HUES6 (cell line): ENCODE data around the gene RBBP8NL.

Experiments
- H3K27ac ChIP-seq: 2 replicates; pipeline ENCODE4 v1.7.0; 2013; ENCODE audit warnings: low read depth, mild to moderate bottlenecking, low read length, inconsistent platforms
- H3K27me3 ChIP-seq: 2 replicates; pipeline ENCODE4 v1.6.1; 2013; ENCODE audit warnings: low read length; ENCODE audit not compliant: control insufficient read depth, insufficient read depth
- H3K36me3 ChIP-seq: 2 replicates; pipeline ENCODE4 v1.6.1; 2013; ENCODE audit warnings: low read length; ENCODE audit not compliant: control insufficient read depth, insufficient read depth
- H3K4me1 ChIP-seq: 2 replicates; pipeline ENCODE4 v1.6.1; 2013; ENCODE audit warnings: low read length; ENCODE audit not compliant: control insufficient read depth, insufficient read depth
- H3K4me3 ChIP-seq: 2 replicates; pipeline ENCODE4 v1.5.1; 2013; ENCODE audit warnings: low read depth, low read length
- H3K9ac ChIP-seq: one replicate; pipeline ENCODE4 v1.6.1; 2013; ENCODE audit warnings: mild to moderate bottlenecking, low read length
- H3K9me3 ChIP-seq: 2 replicates; pipeline ENCODE4 v1.6.1; 2013; ENCODE audit warnings: low read depth, low read length; ENCODE audit not compliant: control insufficient read depth, insufficient read depth

RBBP8NL gene

DNA sequence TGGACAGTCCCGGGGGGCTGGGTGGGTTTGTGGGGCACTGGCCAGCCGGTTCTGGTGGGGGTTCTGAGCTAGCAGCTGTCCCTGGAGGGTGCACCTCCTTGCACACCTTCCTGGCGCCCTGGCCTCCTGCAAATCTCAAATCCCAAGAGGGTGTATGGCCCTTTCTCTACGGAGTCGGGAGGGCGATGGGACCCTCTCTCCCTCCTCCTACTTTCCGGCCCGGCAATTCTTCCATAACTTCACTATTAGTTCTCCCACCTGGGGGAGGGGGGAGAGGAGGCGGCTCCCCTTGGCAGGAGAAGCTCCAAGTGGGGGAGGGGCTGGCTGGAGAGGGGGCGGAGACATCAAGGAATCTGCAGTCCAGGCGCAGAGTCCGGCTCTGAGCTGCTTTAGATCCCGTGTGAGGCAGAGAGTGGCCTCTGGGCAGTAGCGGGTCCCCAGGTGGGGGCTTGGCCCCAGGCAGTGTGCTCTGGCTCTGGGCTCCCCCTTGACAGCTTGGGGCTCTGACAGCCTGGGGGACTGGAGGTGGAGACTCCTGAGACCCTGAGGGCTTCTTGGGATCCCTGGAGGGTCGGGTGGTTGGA lies 58.9 kb downstream of the RBBP8NL start:
- Histone ChIP-seq H3K4me1 (peaks cover 50% of the 10 kb centered on the region), H3K9me3 (no peaks in the 10 kb centered on the region), H3K9ac (peak overlapping the region; percentile 63), H3K4me3 (peak overlapping the region; percentile 58), H3K36me3 (0 out of 2 replicates have a peak, but pooled peaks cover 8% of the 10 kb centered on the region), H3K27ac (no peak overlapping the region; the same call in 1 of the 2 replicates), H3K27me3 (no peaks in the 10 kb centered on the region)

DNA sequence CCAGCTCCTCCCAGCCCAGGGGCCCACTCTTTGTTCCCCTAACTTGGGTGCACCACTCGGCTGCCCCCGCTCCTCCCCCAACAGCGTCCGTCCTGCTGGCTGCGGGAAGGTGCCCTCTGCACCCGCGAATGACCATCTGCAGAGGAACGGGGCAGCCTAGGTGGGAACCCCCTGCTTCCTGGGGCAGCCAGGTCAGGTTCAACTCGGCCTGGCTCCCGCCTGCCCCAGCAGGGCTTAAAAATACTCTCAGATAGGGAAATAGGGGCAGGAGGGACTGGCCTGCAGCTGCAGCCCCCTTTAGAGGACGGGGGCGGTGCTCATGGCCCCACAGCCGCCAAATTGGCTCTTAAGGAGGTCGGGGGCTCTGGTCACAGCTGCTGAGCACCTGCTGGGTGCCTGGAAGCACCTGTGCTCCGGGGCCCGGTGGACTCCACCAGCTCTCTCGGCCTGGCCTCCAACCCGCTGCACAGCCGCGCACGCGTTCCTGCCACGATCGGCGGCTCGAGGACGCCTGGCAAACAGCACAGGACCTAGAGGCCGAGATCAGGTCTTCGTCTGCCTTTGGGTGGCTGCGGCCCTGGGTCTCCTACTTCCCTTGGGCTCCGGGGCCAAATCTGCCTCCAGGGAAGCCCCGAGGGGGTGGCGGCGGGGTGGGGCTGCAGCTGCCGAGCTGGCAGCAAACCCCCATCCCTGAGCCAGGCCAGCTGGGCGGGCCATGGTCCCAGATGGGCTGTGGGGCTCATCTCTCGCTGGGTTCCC lies 59.5 kb downstream of the RBBP8NL start:
- H3K9me3 ChIP-seq = no peaks in the 10 kb centered on the region
- peak overlapping the region; percentile 63 for H3K9ac ChIP-seq
- H3K36me3 ChIP-seq = 0 out of 2 replicates have a peak, but pooled peaks cover 8% of the 10 kb centered on the region
- peak overlapping the region; percentile 76 for H3K27ac ChIP-seq
- H3K4me1 ChIP-seq = peaks cover 56% of the 10 kb centered on the region
- peak overlapping the region; percentile 58 for H3K4me3 ChIP-seq
- no peaks in the 10 kb centered on the region for H3K27me3 ChIP-seq

DNA sequence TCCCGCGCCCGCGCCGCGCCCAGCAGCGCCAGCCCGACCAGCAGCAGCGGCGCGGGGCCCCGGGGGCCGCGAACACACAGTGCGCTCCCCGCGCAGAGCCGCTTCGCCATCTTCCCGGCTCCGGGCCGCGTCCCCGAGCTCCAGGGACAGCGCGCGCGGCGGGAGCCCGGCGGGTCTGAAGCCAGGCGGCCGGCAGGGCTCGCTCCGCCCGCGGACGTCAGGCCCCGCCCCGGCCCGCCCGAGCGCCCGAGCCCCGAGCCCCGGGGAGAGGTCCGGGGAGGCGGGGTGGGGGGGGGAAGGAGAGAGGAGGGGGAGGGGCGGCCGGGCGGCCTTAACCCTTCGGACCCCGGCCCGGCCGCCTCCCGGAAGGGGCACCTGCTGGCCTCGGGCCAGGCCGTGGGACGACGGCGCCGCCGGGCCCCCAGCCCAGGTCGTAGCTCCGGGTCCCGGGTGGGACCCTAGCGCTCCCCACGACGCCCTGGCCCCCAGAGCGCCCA lies 60.2 kb downstream of the RBBP8NL start, which contains the start of gene LAMA5:
Gene LAMA5, minus strand, starts transcription at position 177 of the 497 bp plus-strand sequence. Its CDS starts 67 bp downstream, at position 110.
- Histone ChIP-seq H3K27me3 (no peaks in the 10 kb centered on the region), H3K4me1 (peaks cover 63% of the 10 kb centered on the region), H3K36me3 (peaks cover 10% of the 10 kb centered on the region; the same call in 1 of the 2 replicates), H3K27ac (peak within 1 kb of the TSS; percentile 88), H3K9me3 (no peaks in the 10 kb centered on the region), H3K9ac (peak within 1 kb of the TSS; percentile 76), H3K4me3 (peak within 1 kb of the TSS; percentile 70)

DNA sequence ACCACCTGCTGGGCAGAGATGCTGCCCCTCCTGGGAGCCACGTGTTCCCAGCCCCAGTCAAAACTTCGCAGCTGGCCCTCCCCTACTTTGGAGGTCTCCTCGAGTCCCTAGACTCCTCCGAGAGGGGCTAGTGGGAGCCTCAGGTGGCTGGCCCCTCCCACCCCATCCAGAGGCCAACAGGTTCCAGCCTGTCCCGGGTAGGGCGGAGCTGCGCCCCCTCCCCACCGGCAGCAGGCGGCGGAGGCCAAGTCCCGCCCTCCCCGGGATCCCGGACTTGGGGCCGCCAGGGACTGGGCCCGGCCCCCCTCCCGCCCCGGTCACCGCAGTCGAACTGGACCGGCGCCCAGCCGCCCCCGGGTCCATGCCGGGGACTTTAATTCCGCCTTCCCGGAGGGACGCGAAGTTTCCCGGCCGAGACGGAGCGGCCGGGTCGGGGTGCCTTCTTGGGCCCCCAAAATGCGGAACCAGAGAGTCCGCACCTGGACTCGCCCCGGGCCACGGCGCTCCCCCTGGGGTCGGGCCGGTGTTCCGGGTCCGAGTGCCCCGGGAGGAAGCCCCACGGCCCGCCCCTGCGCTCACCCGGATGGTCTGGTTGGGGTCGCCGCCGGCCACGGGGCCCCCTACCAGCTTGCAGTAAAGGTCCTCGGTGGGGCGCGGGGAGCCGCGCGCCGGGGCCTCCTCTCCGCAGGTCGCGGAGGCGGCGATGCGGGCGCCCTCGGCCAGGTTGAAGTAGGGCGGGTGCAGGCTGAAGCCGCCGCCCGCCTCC lies 60.8 kb downstream of the RBBP8NL start:
- Histone ChIP-seq H3K27me3 (no peaks in the 10 kb centered on the region), H3K4me3 (peak overlapping the region; percentile 70), H3K36me3 (peaks cover 12% of the 10 kb centered on the region; the same call in 1 of the 2 replicates), H3K27ac (peak overlapping the region; percentile 88), H3K9ac (peak overlapping the region; percentile 76), H3K9me3 (no peaks in the 10 kb centered on the region), H3K4me1 (peaks cover 69% of the 10 kb centered on the region)

DNA sequence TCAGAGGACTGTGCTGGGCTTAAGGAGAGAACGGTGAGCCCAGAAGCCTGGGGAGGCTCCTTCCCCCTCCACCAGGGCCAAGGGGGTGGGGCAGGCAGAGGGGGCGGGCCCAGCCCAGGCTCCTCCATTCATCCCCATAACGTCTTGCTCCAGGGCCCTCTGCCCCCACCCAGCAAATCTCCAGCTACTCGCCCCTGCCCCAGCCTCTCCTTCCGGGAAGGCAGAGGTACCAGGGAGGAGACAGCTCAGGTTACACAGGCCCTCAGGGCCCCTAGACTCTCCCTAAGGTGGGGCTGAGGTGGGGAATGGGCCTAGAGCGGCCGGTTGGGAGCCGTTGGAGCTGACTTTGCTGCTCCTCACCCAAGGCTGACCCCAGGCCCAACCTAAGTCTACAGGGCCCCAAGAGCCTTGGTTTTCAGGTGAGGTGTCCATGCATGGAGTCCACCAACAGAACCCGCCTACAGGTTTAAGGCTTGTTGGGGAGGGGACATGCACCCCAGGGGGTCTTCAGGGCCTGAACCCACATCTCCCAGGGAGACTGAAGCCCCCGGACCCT lies 61.4 kb downstream of the RBBP8NL start:
- Histone ChIP-seq H3K4me3 (peak overlapping the region; percentile 70), H3K4me1 (peaks cover 73% of the 10 kb centered on the region), H3K36me3 (peaks cover 12% of the 10 kb centered on the region), H3K27me3 (no peaks in the 10 kb centered on the region), H3K9ac (peak overlapping the region; percentile 76), H3K9me3 (no peaks in the 10 kb centered on the region), H3K27ac (peak overlapping the region; percentile 88; the same call in 1 of the 2 replicates)

DNA sequence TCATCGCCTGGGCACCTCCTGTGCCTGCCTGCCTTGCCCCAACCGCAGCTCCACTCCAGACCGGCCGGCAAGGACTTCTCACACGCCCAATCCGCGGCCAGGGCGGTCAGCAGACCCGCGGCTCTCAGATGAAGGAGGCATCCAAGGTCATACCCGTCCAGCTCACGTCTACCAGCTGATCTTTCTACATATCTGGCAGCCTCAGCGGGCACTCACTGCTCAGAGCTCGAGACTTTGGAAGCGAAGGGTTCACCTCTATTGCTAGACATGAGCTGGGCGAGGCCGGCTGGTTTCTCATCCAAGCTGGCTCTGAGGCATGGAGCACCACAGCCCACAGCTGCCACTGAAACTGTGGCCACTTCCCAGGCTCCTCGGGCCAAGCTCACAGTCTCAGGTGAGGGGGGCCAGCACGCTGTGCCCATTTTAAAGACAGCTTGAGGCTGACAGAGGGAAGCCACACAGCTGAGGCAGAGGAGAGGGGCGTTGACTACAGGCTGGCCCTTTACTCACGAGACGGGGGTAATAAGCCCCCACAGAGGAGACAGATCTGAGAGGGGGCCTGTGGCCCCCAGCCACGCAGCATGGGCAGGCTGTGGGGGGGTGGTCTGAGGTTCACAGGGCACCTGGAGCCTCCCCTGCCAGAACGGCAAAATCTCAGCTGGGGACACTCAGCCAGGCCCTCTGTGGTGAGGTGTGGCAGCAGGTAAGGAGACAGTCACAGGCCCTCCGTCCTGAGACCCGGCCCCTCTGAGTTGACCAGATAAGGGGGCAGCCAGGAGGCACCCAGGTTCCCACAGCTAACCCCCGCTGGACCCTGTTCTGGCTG lies 62.2 kb downstream of the RBBP8NL start:
- Histone ChIP-seq H3K9ac (peak overlapping the region; percentile 37), H3K27me3 (no peaks in the 10 kb centered on the region), H3K36me3 (peaks cover 16% of the 10 kb centered on the region), H3K27ac (peak overlapping the region; percentile 96; the same call in 1 of the 2 replicates), H3K9me3 (no peaks in the 10 kb centered on the region), H3K4me3 (peak overlapping the region; percentile 70), H3K4me1 (peaks cover 69% of the 10 kb centered on the region)

DNA sequence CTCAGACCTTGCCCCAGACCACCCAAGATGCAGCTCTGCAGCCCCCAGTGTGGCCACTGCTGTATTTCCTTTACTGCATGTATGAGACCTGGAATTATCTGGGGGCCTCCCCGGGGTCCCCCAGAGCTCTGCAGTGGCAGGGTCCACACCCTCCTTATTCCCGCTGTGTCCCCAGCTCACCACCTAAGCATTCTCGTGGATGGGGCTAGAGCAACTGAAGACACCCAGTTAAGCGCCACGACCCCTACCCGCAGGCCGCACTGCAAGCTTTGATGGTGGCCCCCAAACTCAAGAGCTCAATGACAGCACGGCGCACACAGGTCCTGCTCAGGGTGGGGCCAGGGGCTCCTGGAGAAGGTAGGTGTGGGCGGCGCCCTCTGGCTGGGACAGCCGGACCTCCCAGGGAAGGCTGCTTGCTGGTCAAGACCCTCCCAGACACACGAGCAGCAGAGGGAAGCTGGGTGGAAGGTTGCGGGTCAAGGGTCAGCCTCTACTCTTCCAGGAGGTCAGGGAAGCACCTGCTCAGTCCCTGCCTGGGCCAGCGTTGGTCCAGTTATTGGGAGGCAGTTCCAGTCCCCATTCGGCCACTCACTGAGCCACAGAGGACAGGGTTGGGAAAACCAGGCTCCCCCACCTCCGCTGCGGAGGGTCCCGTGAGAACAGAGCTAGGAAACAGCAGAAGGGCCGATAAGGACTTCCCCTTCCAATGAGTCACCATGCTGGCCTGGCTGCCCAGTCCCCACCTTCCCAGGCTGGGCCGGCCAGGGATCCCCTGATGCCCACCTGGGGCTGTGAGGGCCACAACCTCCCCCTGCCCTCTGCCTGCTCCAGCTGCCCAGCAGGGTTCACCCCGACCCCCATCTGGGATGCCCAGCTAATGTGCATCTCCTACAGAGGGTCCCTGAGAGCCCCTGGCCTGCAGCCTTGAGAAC lies 63.2 kb downstream of the RBBP8NL start:
- H3K36me3 ChIP-seq = peaks cover 16% of the 10 kb centered on the region
- H3K4me1 ChIP-seq = peaks cover 65% of the 10 kb centered on the region
- peak overlapping the region; percentile 96 for H3K27ac ChIP-seq
- H3K9me3 ChIP-seq = no peaks in the 10 kb centered on the region
- H3K4me3 ChIP-seq = no peak overlapping the region; the same call in 1 of the 2 replicates
- H3K9ac ChIP-seq = peak overlapping the region; percentile 37
- H3K27me3 ChIP-seq = no peaks in the 10 kb centered on the region

DNA sequence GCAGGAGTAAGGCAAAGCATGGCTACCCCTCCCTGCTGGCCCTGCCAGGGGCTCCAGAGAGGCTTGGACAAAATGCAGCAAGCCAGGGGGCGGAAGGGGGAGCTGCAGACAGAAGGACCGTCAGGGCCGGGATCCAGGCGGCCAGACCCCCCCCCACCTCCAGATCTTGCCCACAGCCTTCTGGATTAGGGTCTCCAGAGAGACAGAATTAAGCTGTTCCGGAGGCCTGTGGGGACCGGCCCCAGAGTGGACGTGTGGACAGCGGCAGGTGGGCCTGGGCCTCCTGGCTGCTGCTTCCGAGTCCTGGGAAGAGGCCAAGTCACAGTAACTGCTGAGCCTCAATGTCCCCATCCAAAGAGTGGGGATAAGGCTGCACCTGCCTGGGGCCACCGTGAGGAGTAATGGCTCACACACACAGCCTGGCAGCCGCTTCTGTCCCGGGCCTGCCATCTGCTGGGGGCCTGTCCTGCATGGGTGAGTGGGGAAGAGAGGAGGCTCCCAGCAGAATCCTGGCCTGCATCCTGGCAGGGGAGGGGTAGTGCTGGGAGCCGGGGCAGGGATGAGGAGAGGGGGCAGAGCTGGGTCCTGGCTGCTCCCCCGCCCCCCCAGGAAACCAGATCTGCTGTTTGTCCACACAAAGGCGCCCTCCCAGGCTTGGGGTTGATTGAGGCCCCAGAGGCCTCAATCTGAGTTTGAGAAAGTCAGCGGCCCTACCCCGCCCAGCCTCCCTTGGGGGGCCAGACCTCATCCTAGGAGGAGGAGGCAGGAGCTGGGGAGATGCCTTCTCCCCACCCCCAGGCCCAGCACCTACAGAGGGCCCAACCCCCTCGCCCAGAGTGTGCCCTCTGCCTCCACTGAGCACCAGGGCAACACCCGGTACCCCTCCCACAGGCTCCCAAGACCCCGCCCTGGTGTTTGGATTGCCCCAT lies 64.1 kb downstream of the RBBP8NL start:
- Histone ChIP-seq H3K27ac (peak overlapping the region; percentile 96), H3K9ac (no peak overlapping the region), H3K27me3 (no peaks in the 10 kb centered on the region), H3K4me1 (peaks cover 70% of the 10 kb centered on the region), H3K36me3 (peaks cover 20% of the 10 kb centered on the region), H3K4me3 (no peak overlapping the region), H3K9me3 (no peaks in the 10 kb centered on the region)

DNA sequence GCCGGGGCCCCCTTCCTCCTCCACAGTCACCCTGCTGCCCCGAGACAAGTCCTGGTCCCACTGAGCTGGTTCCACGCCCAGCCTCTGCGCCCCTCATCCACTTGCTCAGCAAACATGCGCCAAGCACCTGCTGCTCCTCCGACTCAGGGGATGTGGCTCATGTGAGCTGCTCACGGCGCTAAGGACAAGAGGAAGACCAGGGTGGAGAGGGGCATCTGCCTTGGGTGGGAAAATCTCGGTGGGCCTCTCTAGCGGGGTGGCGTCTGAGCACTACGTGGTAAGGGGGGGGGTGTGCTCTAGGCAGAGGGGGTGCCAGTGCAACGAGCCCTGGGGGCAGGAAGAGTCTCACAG lies 64.8 kb downstream of the RBBP8NL start:
- Histone ChIP-seq H3K27ac (peak overlapping the region; percentile 96), H3K4me3 (no peak overlapping the region), H3K9me3 (no peaks in the 10 kb centered on the region), H3K9ac (peak overlapping the region; percentile 63), H3K36me3 (peaks cover 21% of the 10 kb centered on the region), H3K4me1 (peaks cover 74% of the 10 kb centered on the region), H3K27me3 (no peaks in the 10 kb centered on the region)
